Measurements from ENCODE around the gene VWA3A.
A peak's percentile ranks its signal among the peaks of the same experiment; 100 is the strongest.

Gene VWA3A

GRCh38 chr16:22177968-22178930 lies 85.9 kb downstream of the VWA3A start:
- DNase-seq (ENCODE audit: low spot score) (no peak), FAIRE-seq (no peak)

- FAIRE-seq (no peak), DNase-seq (ENCODE audit: low spot score) (no peak)
These were observed 89.1 kb downstream of the VWA3A start for GRCh38 chr16:22181426-22181825.

GRCh38 chr16:22181843-22182242 lies 89.5 kb downstream of the VWA3A start:
- DNase-seq (ENCODE audit: low spot score) (no peak), FAIRE-seq (no peak)

GRCh38 chr16:22183335-22183734 lies 91.0 kb downstream of the VWA3A start:
- FAIRE-seq (no peak), DNase-seq (ENCODE audit: low spot score) (no peak)

- FAIRE-seq (no peak), DNase-seq (ENCODE audit: low spot score) (no peak)
These were observed 91.7 kb downstream of the VWA3A start for GRCh38 chr16:22183901-22184614.

GRCh38 chr16:22184615-22184968 lies 92.3 kb downstream of the VWA3A start:
- FAIRE-seq (no peak), DNase-seq (ENCODE audit: low spot score) (no peak)

- DNase-seq (ENCODE audit: low spot score) (no peak), FAIRE-seq (no peak)
These were observed 94.2 kb downstream of the VWA3A start for GRCh38 chr16:22186517-22186916.

- no peak for FAIRE-seq
- no peak for DNase-seq (ENCODE audit: low spot score)
These were observed 95.9 kb downstream of the VWA3A start for GRCh38 chr16:22188267-22188594.

GRCh38 chr16:22188595-22189442 lies 96.5 kb downstream of the VWA3A start:
- FAIRE-seq: peak; percentile 88
- DNase-seq (ENCODE audit: low spot score): peak; percentile 88

- DNase-seq (ENCODE audit: low spot score): peak; percentile 6
- FAIRE-seq: no peak
These were observed 97.2 kb downstream of the VWA3A start for GRCh38 chr16:22189473-22190080.

- FAIRE-seq (no peak), DNase-seq (ENCODE audit: low spot score) (no peak)
These were observed 97.9 kb downstream of the VWA3A start for GRCh38 chr16:22190081-22190775.

GRCh38 chr16:22190776-22191531 lies 98.6 kb downstream of the VWA3A start:
- peak; percentile 85 for FAIRE-seq
- peak; percentile 98 for DNase-seq (ENCODE audit: low spot score)

- DNase-seq (ENCODE audit: low spot score) (no peak), FAIRE-seq (no peak)
These were observed 99.4 kb downstream of the VWA3A start for GRCh38 chr16:22191532-22192260.

GRCh38 chr16:22192261-22193062 lies 100.1 kb downstream of the VWA3A start:
- DNase-seq (ENCODE audit: low spot score): peak; percentile 70

GRCh38 chr16:22193063-22193411 lies 100.7 kb downstream of the VWA3A start:
- DNase-seq (ENCODE audit: low spot score) (no peak), FAIRE-seq (no peak)

More at GRCh38 chr16:22192261-22193062, 100.1 kb downstream of the VWA3A start:
- FAIRE-seq: peak; percentile 55

- FAIRE-seq (no peak), DNase-seq (ENCODE audit: low spot score) (no peak)
These were observed 102.5 kb downstream of the VWA3A start for GRCh38 chr16:22194707-22195444.

- FAIRE-seq: no peak
- DNase-seq (ENCODE audit: low spot score): no peak
These were observed 103.0 kb downstream of the VWA3A start for GRCh38 chr16:22195445-22195694.
